NOMO-1 (cell line): ENCODE results near the gene CCDC78.
A peak's percentile ranks its signal among the peaks of the same experiment; 100 is the strongest.

Experiments
- DNase-seq, 2 experiments: peaks; one replicate each; lab custom pipeline; 2025; ENCODE audit not compliant: unreplicated experiment in 2 of 2; lab: John Stamatoyannopoulos, UW

The CCDC78 gene

DNA sequence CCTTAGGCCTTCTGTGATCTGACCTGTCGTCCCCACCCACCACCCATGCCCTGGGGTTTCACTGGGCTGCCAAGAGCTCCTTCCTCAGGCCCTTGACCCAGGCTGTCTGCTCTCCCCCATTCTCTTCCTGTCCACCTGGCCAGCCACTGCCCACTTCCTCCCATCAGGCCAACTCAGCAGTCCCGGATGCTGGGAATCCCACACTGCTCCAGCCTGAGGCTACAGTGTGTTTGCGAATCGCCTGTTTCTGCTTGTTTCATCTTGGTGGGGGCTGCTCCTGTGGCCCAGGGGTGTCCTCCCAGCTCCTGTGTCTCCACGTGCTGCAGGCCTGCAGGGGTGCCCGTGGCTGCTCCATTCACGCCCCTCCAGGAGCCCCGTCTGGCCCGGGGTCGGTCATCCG, 12.2 kb downstream of the CCDC78 start:
- DNase-seq, result no peak

DNA sequence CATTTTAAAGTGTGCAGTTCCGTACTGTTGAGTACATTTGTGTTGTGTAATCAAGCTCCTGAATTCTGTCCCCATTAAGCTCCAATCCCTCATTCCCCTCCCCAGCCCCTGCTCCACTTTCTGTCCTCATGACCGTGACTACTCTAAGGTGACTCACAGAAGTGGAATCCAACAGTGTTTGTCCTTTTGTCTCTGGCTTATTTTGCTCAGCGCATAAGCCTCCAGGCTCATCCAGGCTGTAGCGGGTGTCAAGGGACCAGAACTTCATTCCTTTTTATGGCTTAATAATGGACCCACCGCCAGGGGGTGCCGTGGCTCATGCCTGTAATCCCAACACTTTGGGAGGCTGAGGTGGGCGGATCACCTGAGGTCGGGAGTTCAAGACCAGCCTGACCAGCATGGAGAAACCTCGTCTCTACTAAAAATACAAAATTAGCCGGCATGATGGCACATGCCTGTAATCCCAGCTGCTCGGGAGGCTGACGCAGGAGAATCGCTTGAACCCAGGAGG, 13.4 kb downstream of the CCDC78 start:
- peak in 1 of 2 experiments; percentile 17 for DNase-seq

DNA sequence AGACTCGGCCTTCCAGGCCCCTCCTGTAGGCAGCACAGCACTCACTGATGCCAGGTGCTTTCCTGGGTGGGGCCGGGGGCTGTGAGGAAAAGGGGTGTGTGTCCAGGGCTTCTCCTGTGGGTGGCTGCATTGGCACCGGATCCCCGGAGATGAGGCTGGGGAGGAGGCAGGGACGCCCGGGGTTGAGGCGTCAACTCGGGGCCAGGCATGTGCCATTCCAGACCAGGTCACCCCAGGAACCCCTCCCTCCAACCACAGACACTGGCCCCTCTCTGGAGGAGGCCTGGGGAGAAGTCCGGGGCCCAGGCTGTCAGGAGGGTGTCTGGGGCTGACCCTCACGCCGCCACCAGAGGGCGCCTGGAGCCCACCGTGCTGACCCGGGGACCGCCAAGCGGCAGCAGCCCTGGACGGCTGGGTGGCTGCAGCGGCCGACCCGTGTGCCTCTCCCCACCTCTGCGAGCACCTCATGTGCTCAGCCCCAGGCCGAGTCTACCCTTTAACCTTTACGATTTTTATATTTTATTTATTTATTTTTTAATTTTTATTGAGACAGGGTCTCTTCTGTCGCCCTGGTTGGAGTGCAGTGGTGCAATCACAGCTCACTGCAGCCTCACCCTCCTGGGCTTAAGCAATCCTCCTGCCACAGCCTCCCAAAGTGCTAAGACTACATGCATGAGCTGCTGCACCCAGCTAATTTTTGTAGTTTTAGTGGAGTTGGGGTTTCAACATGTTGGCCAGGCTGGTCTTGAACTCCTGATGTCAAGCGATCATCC, 14.5 kb downstream of the CCDC78 start:
- DNase-seq, result peak; percentile 62 to 65

DNA sequence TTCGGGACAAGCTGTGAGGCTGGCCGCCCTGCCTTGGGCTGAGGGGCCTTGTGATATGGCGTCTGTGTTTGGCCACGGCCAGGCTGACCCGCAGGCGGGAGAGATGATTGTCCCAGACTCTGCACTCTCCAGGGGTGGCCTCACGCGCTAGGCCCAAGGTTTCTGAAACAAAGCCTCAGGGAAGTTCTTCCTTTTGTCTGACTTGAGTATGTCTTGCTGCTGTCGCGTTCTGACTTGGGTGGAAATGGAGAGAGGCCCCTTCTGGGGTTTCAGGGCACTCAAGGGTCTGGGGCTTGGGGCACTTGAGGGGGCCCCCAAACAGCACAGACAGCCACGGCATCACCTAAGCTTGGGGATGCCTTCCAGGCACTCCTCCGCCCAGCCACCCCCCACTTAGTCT, 15.2 kb downstream of the CCDC78 start:
- DNase-seq, result no peak

DNA sequence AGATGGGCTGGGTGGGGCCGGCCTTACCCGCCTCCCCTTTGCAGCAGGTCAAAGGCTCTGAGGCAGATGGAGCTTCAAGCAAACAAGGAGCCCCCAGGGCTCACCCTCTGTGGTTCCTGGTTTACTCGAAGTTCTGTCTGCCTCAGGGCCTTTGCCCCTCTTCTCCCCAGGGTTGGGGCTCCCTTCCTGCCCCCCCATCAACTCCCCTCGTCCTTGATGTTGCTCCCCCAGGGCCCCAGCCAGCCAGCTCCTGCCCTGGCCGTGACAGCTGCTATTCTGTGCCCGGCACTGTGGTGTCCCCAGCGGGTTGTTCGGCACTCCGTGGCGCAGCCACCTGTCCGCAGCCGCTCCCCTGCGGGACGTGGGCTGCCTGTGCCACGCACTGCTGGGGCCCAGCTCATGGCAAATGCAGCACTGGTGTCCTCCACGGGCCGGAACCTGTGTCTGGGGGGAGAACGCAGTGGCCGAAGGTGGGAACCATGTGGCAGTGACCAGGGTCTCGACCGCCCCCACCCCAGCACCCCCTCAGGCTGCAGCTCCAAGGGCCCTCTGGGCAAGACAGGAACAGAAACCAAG, 15.7 kb downstream of the CCDC78 start:
- DNase-seq, result no peak

DNA sequence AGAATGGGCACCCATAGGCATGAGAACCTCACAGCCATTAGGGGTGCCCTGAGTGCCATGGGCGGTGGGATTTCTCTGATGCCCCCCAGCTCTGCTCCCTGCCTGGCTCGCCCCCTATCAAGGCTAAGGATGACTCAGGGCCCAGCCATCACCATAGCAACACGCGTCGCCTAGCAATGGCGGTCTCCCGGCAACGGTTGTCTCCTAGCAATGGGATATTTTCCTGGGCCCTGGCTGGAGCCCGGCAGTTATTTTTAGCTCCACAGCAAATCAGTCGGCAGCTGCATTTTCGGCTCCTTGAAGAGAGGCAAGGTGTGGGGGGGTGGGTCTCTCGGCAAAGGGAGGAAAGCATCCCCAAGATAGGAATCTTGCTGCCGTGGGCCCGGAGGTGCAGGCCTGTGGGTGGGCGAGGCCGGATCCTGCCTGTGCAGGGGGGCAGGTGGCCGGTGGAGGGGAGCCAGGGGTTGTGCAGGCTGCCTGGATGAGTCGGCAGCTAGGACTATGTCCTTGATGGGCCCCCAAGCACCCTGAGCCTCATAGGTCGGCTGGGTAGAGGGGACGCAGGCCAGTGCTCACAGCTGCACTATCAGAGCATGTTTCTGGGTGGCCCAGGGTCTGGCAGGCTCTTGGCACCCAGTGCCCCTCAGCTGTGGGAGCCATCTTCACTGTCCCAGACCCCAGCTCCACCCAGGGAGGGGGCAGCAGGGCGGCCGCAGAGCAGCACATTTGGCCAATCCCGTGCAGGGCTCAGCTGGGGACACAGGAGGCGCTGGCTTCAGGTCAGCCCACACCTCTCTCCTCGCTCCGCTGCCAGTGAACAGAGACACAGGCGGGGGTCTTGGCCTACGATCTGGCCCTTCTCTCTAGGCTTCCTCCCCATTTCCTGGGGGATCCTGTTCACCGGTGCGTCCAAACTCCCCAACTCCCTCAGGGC, 16.4 kb downstream of the CCDC78 start:
- DNase-seq, result no peak

DNA sequence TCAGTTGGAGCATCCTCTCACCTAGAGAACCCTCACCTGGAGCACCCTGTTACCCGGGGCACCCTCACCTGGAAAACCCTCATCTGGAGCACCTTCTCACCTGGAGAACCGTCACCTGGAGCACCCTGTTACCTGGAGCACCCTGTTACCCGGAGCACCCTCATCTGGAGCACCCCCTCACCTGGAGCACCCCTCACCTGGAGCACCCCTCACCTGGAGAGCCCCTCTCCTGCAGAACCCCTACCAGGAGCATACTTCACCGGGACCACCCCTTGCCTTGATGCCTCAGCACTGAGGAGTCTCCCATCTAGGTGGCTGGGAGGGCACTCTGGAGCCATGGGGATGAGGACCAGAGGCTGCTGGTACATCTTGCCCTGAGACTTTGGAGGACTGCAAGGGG, 17.3 kb downstream of the CCDC78 start:
- DNase-seq, result no peak

DNA sequence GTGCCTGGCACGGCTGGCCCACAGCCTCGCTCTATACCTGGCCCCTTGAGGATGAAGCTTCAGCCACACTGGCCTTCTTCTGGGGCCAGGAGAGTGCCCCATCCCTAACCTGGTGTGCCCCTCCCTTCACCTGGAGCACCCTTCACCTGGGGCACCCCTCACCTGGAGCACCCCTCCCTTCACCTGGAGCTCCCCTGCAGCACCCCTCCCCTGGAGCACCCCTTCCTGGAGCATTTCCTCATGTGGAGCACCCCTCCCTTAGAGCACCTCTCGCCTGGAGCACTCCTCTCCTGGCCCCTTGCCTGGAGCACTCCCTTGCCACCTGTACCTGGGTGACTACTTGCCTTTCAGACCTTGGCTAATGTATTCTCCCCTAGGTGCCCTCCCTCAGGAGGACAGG, 18.2 kb downstream of the CCDC78 start:
- DNase-seq, result no peak

DNA sequence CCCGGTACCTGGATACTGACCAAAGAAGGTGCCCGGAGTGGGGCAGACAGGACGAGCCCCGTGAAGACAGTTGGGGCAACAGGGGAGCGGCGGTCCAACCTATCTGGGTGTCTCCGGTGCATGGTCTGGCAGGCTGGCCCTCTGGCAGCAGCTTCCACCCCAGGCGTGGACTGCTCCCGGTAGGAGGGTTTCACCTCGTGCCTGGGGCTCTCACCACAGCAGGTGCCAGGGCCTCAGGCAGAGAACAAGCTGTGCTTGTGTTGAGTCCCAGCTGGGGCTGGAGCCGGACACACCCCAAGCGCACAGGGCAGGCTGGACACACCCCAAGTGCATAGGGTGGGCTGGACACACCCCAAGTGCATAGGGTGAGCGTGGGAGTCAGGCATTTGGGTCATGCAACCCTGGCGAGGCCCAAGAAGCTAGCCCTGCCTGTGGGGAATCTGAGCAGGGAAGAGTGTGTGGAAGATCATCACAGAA, 19.1 kb downstream of the CCDC78 start:
- no peak for DNase-seq

DNA sequence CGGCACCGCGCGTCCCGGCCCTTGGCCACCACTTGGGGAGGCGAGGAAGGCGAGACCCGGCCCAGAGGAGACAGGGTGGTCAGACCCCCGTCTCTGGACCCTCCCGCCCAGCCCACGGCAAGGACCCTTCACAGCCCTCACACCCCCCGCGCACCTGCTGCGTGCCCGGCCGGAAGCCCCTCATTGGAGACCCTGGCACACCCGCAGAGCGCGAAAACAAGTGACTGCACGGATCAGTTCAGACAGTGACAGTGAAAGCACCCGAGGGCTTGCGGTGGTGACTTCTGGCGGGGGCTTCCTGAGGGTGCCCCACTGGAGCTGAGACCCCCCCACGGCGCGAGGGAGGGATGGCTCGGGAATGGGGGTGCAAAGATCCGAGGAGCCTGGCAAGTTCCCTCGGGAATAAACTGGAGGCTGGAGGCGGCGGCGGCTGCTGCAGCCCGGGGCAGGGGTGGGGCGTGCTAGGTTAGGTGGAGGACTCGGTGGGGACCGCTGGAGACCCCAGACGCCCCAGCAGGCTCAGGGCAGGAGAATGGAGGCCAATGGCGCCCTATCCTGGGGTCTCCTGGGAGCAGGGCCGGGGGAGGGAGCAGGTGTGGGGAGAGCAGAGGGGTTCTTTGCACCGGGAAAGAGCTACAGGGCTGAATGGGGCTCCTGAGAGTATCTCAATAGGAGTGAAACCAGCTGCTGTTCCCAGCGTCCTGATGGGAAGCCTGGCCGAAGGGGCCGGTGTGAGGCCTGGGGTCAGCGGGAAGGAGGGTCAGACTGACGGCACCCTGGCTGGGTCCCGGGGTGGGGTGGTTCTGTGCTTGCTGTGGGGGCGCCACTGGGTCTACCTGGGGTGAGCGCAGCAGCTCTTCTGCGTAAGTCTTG, 19.8 kb downstream of the CCDC78 start:
- no peak for DNase-seq

DNA sequence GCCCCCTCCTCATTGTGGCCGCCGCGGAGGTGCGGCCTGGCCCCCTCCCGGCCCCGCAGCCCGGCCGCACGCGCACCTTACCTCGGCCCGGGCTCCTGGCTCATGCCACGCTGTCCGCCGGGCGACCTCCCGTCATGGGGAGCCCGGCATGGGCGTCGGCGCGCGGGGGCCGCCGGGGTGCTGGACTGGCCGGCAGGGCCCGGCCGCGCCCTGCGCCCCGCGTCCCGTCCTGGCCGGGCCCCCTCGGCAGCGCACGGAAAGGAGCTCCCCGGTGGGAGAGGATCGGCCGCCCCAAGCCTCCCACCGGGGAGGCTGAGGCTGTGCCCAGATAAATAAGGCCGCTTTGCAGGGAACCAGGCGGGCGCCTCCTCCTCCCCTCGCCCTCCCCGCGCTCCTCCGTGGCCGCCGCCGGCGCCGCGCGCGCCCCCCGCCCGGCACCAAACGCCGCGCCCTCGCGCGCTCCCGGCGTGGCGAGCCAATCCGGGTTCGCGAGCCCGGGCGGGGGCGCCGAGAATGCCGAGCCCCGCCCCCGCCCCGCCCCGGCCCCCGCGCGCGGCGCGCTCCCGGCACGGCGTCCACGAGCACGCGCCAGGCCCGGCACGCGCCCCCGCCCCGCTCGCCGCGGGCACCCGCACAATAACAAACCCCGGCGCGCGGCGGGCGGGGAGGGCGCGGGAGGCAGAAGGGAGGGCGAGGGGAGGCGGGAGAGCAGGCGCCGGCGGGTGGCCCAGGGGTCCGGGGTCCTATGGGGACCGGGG, 20.6 kb downstream of the CCDC78 start, which contains the start of gene FBXL16:
Gene FBXL16 (minus strand): TSS at position 371 of the 758 bp plus-strand sequence. CDS start 8,396 bp downstream, outside the sequence.
- DNase-seq, result no peak

DNA sequence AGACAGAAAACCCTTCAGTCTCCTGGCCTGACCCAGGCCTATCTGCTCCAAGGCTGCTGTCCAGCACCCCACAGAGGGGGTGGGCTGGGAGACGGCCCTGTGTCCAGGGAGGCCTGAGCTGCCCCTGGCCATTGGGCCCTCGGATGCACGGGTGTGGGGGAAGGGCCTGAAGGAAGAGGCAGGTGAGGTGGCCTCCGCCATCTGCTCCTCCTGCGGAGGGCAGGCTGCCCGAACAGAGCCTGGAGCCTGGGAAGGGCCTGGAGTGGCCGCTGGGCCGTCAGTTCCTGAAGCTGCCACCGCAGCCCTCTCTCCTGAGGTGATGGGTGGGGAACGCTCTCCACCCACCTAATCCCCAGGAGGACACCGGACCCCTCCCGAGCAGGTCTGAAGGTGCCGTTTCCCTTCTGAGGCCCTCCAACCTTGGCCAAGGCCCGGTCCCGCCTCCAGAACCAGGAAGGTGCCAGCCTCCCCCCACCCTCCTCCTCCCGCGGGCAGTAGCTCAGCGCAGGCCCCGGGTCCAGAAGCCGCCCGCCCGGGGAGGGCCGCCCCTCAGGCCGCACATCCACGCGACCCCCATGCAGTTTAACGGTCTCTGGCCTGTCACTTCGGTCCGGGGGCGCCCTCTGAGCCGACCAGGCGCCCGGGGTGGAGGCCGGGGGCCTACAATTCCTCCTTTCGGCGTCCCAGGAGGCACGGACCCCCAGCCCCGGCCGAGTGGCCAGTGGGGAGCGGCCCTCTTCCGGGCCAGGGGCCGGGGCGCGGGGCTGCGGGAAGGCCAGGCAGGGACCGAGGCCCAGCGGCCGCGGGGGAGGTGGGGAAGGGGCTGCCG, 21.5 kb downstream of the CCDC78 start:
- no peak for DNase-seq

DNA sequence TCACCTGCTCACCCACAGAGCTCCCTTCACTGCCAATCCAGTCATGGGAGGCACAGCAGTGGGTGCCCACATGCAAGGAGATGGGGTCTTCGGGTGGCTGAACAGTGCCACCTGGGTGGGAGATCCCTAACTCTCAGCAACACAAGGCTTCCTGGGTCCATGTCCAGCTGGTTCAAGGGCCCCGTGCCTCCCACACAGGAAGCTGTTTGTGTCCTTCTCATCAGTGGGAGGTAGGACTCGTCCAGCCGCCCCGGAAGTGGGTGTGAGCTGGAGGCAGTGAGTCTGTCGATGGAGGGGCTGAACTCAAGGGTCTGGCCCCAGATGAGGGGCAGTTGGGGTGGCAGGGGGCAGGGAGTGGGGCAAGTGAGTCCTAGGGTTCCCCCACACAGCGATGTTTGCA, 22.2 kb downstream of the CCDC78 start:
- DNase-seq, result no peak

DNA sequence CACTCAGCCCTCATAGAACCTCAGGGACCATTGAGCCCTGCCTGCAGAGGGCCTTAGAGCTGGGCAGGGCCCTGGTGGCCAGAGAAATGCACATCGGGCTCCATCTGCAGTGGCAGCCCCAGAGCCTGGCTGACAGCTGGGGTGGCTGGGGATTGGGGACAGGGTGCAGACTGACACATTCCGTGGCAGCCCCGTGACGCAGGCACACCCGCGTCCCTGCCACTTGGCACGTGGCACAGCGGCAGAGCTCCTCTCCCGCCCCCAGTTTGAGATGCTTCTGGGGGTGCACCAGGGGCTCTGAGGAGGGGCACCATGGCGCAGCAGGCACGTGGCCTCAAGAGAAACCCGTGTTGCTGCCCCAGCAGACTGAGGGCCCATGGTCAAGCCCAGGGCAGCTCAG, 22.8 kb downstream of the CCDC78 start:
- no peak for DNase-seq

DNA sequence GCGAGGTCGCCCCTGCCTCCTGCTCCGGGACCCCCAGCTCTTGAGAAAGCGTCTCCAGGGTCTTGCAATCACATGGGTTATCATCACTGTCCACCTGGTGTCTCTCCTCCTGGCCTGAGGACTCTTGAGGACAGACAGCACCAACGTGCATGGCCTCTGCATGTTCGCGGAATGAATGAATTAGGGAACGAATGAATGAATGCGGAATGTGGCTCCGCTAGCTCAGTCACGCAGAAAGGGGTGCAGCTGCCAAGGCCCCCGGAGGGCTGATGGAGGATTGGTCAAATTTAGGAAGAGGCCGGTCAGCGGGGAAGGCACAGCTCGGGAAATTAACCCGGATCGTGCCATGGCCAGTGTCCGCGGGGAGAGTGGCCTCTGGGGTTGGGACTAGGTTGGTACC, 23.9 kb downstream of the CCDC78 start:
- no peak for DNase-seq

DNA sequence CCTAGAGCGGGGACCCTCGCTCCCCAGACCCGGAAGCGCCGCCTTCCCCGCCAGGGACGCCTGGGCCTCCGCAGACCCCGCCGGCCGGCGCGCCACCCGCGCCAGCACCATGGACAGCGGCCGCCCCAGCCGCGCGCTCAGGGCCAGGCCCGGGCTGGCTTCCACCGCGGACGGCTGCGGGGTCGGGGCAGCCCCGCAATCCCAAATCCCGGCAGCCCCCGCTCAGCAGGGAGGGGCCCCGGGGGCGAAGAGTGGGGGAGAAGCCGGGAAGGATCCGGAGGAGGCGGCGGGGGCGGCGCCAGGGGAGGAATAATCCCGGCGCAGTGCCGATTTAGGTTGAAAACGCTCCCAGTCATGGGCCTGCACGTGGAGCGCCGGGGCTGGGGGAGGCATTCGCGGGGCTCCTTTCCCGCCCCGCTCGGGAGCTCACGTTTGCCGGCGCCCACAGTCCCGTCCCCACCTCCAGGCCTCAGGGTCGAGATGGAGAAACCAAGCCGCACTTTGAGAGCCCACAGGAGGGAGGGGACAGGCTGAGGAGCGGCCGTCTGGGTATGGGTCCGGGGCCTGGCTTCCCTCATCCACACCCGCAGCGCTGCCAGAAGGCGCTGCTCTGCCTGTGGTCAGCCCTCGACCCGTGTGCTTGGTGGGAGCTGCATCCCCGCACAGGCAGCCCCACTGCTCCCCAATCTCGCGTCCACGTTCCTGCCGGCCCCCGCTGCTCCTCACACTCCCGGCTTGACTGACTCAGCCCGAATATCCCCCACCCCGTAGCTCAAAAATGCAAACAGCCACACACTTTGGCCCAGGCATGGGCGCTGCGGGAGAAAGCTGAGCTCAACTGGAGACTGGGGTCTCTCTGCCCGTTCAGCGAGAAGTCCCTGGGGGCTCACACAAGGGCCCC, 25.3 kb downstream of the CCDC78 start:
- peak in 1 of 2 experiments; percentile 39 for DNase-seq

DNA sequence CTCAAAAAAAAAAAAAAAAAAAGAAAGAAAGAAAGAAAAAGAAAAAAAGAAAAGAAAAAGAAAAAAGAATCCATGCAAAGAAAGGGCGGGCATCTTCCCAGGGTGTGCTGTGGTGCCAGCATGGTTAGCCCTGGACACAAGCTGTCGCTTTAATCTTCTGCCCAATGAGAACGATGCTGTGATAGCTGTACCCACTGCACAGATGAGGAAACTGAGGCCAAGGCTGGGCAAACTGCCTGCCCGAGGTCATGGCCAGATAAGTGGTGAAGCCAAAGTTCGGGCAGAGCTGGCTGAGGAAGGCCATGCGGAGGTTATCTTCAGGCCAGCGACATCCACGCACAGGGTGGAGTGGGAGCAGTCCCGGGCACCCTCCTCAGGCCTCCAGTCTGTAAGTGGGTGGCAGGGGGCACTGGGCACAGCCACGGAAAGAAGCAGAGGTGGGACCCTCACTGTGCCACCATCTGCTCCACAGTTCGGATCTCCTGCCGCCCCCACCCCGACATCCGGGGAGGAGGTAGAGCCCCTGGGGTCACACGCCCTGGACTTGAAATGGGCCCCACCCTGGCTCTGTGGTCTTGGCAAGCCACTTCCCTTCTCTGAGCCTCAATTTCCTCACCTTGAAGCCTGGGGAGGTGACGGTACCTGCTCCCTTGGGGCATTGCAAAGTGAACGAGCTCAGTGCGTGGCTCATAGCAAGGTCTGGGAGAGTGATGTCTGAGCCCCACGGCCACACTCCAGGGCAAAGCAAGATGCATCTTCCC, 27.2 kb downstream of the CCDC78 start:
- DNase-seq, result no peak
